ENCODE results near the gene IQCH.

DNA sequence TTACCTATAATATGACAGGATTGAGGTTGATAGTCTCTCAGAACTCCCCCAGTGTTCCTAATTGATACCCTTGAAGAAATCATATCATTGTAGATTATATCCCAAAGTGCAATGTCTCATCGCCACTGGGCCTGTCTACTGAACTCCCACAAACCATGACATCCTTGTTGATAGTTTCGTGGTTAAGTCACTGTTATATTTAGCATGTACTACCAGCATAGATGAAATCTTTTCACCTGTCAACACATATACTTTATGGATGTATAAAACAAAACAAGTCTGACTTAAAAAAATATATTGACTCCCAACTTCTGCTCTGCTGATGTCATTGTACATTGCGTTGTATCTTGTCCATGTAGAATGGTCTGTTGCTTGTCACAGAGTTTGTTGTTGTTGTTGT lies 128.1 kb downstream of the IQCH start:
- TF ChIP-seq, protein P1, sequence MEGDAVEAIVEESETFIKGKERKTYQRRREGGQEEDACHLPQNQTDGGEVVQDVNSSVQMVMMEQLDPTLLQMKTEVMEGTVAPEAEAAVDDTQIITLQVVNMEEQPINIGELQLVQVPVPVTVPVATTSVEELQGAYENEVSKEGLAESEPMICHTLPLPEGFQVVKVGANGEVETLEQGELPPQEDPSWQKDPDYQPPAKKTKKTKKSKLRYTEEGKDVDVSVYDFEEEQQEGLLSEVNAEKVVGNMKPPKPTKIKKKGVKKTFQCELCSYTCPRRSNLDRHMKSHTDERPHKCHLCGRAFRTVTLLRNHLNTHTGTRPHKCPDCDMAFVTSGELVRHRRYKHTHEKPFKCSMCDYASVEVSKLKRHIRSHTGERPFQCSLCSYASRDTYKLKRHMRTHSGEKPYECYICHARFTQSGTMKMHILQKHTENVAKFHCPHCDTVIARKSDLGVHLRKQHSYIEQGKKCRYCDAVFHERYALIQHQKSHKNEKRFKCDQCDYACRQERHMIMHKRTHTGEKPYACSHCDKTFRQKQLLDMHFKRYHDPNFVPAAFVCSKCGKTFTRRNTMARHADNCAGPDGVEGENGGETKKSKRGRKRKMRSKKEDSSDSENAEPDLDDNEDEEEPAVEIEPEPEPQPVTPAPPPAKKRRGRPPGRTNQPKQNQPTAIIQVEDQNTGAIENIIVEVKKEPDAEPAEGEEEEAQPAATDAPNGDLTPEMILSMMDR (IDR thresholded peaks at IDR 0.05), result no peak
- TF ChIP-seq FOXJ3 (CRISPR knock-in tag; IDR thresholded peaks at IDR 0.05) (no peak), EP300 (IDR thresholded peaks at IDR 0.05; ENCODE audit: borderline replicate concordance in 1 of 2, low read depth in 1 of 2, low read length in 1 of 2) (no peak), TCF12 (IDR thresholded peaks at IDR 0.05) (no peak), FOXM1 (IDR thresholded peaks at IDR 0.05; ENCODE audit: low read depth) (no peak)
- TF ChIP-seq, protein P2, sequence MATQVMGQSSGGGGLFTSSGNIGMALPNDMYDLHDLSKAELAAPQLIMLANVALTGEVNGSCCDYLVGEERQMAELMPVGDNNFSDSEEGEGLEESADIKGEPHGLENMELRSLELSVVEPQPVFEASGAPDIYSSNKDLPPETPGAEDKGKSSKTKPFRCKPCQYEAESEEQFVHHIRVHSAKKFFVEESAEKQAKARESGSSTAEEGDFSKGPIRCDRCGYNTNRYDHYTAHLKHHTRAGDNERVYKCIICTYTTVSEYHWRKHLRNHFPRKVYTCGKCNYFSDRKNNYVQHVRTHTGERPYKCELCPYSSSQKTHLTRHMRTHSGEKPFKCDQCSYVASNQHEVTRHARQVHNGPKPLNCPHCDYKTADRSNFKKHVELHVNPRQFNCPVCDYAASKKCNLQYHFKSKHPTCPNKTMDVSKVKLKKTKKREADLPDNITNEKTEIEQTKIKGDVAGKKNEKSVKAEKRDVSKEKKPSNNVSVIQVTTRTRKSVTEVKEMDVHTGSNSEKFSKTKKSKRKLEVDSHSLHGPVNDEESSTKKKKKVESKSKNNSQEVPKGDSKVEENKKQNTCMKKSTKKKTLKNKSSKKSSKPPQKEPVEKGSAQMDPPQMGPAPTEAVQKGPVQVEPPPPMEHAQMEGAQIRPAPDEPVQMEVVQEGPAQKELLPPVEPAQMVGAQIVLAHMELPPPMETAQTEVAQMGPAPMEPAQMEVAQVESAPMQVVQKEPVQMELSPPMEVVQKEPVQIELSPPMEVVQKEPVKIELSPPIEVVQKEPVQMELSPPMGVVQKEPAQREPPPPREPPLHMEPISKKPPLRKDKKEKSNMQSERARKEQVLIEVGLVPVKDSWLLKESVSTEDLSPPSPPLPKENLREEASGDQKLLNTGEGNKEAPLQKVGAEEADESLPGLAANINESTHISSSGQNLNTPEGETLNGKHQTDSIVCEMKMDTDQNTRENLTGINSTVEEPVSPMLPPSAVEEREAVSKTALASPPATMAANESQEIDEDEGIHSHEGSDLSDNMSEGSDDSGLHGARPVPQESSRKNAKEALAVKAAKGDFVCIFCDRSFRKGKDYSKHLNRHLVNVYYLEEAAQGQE (IDR thresholded peaks at IDR 0.05; ENCODE audit: low read depth, low read length), result no peak
